H1 (cell line): ENCODE results near the gene PACS1.

Source experiments
- BCL11A ChIP-seq, 2 experiments: IDR thresholded peaks; one replicate each; pipeline ENCODE4 v1.6.1; 2011; ENCODE audit warnings: low read depth in 2 of 2, low read length in 2 of 2, mild to moderate bottlenecking in 2 of 2
- EGR1 ChIP-seq: IDR thresholded peaks from 2 replicates; pipeline ENCODE4 v1.6.1; 2011; ENCODE audit warnings: low read depth, low read length, borderline replicate concordance
- EP300 ChIP-seq, 2 experiments: IDR thresholded peaks; 1 replicate in 1 of 2; 2 replicates in 1 of 2; pipeline ENCODE4 v1.6.1; 2011 to 2012; ENCODE audit warnings: low read depth in 2 of 2, low read length in 2 of 2, mild to moderate bottlenecking in 2 of 2, borderline replicate concordance in 1 of 2, inconsistent platforms in 1 of 2, moderate library complexity in 1 of 2
- GABPA ChIP-seq: IDR thresholded peaks from 2 replicates; pipeline ENCODE4 v1.6.1; 2011; ENCODE audit warnings: mild to moderate bottlenecking, low read length, moderate library complexity, borderline replicate concordance; ENCODE audit not compliant: insufficient read depth
- RNF2 ChIP-seq: fragments of 200-900, 300-1000 bp; sonication (generic); IDR thresholded peaks from 2 replicates; pipeline ENCODE4 v1.7.1; 2016; ENCODE audit warnings: borderline replicate concordance, low read depth, mild to moderate bottlenecking, antibody characterized with exemption, low read length; ENCODE audit not compliant: poor library complexity, severe bottlenecking; ENCODE audit errors: missing control alignments
- SP1 ChIP-seq: IDR thresholded peaks from 2 replicates; pipeline ENCODE4 v1.6.1; 2011; ENCODE audit warnings: low read depth, low read length
- SRF ChIP-seq: IDR thresholded peaks from 2 replicates; pipeline ENCODE4 v1.6.1; 2011; ENCODE audit warnings: mild to moderate bottlenecking, low read depth, low read length, moderate library complexity
- TAF1 ChIP-seq: IDR thresholded peaks from 2 replicates; pipeline ENCODE4 v1.6.1; 2011; ENCODE audit warnings: mild to moderate bottlenecking, low read depth, low read length
- TF ChIP-seq, protein P1 (sequence below), 3 experiments: IDR thresholded peaks; 1 replicate in 2 of 3; 2 replicates in 1 of 3; pipeline versions ENCODE4 v1.5.1 to v1.6.1; 2011; ENCODE audit warnings: low read length in 3 of 3, mild to moderate bottlenecking in 3 of 3, inconsistent platforms in 2 of 3, low read depth in 1 of 3, moderate library complexity in 1 of 3; ENCODE audit not compliant: insufficient read depth in 1 of 3; ENCODE audit errors: control extremely low read depth in 1 of 3

DNA sequence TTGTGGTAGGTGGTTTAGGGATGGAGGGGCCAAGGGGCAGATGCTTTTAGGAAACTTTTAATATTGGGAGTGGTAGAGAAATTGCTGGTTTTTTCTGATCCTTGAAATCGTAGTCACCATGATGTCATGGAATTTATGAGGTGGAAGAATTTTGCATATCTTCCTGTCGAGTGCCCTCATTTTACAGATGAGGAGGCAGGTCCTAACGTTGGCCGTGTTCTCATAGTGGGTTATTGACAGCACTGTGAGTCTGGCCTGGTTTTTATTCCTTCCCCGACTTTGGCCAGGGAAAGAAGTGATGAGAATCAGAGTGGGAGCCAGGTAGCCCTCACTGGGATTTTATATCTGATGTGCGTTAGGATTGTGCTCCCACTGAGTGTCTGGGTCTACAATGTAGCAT lies 8.8 kb upstream of the PACS1 start:
- TF ChIP-seq TAF1 (no peak), BCL11A (IDR thresholded peaks at IDR 0.05; ENCODE audit: low read depth in 2 of 2, low read length in 2 of 2) (no peak), RNF2 (no peak), GABPA (no peak), SP1 (no peak), EGR1 (no peak), SRF (no peak), EP300 (IDR thresholded peaks at IDR 0.05; ENCODE audit: borderline replicate concordance in 1 of 2, low read depth in 2 of 2, low read length in 2 of 2) (no peak)
- TF ChIP-seq, protein P1, sequence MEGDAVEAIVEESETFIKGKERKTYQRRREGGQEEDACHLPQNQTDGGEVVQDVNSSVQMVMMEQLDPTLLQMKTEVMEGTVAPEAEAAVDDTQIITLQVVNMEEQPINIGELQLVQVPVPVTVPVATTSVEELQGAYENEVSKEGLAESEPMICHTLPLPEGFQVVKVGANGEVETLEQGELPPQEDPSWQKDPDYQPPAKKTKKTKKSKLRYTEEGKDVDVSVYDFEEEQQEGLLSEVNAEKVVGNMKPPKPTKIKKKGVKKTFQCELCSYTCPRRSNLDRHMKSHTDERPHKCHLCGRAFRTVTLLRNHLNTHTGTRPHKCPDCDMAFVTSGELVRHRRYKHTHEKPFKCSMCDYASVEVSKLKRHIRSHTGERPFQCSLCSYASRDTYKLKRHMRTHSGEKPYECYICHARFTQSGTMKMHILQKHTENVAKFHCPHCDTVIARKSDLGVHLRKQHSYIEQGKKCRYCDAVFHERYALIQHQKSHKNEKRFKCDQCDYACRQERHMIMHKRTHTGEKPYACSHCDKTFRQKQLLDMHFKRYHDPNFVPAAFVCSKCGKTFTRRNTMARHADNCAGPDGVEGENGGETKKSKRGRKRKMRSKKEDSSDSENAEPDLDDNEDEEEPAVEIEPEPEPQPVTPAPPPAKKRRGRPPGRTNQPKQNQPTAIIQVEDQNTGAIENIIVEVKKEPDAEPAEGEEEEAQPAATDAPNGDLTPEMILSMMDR (IDR thresholded peaks at IDR 0.05; ENCODE audit: control extremely low read depth in 1 of 3, insufficient read depth in 1 of 3, low read depth in 1 of 3, low read length in 3 of 3): no peak
